Liver (tissue), 9 donors: ENCODE measurements around the gene CAMKK1. TPM values are rescaled to one million over a fixed set of nuclear protein-coding genes. Genes with fewer than 3 reads are reported as not detected.

ENCODE experiments used
- DNase-seq: peaks from one replicate; pipeline ENCODE4 v3.0.0-alpha.2; 2017; ENCODE audit warnings: low spot score
- H3K27ac ChIP-seq, 2 donors: one replicate each; pipeline ENCODE4 v1.7.0; 2013; ENCODE audit warnings: inconsistent platforms in 2 of 2, low read length in 2 of 2, control low read depth in 1 of 2, low read depth in 1 of 2, mild to moderate bottlenecking in 1 of 2
- H3K27me3 ChIP-seq, 4 donors: one replicate each; pipeline versions ENCODE4 v1.6.1 to v1.7.0; 2013; ENCODE audit warnings: low read length in 3 of 4, inconsistent platforms in 1 of 4, mild to moderate bottlenecking in 1 of 4, moderate library complexity in 1 of 4; ENCODE audit not compliant: control insufficient read depth in 4 of 4, insufficient read depth in 4 of 4
- H3K36me3 ChIP-seq, 4 donors: one replicate each; pipeline versions ENCODE4 v1.6.1 to v1.7.0; 2013; ENCODE audit warnings: low read length in 3 of 4, mild to moderate bottlenecking in 3 of 4, low read depth in 1 of 4, moderate library complexity in 1 of 4; ENCODE audit not compliant: control insufficient read depth in 4 of 4, insufficient read depth in 3 of 4
- H3K4me1 ChIP-seq, 4 donors: one replicate each; pipeline versions ENCODE4 v1.6.1 to v1.7.0; 2013; ENCODE audit warnings: low read length in 3 of 4, mild to moderate bottlenecking in 3 of 4, moderate library complexity in 1 of 4; ENCODE audit not compliant: control insufficient read depth in 4 of 4, insufficient read depth in 4 of 4
- H3K4me3 ChIP-seq, 3 donors: one replicate each; pipeline versions ENCODE4 v1.6.1 to v1.7.0; 2013; ENCODE audit warnings: low read length in 3 of 3, control low read depth in 1 of 3, low read depth in 1 of 3, mild to moderate bottlenecking in 1 of 3
- H3K9ac ChIP-seq, 2 donors: one replicate each; pipeline ENCODE4 v1.7.0; 2013; ENCODE audit warnings: low read length in 2 of 2, mild to moderate bottlenecking in 2 of 2, moderate library complexity in 2 of 2, control low read depth in 1 of 2, low read depth in 1 of 2
- H3K9me3 ChIP-seq, 4 donors: one replicate each; pipeline versions ENCODE4 v1.6.1 to v1.7.0; 2013; ENCODE audit warnings: low read length in 3 of 4; ENCODE audit not compliant: control insufficient read depth in 4 of 4
- ATF3 ChIP-seq: IDR thresholded peaks from 2 replicates; pipeline ENCODE4 v1.6.1; 2016; ENCODE audit warnings: antibody characterized with exemption
- CTCF ChIP-seq: fragments of 150-350 bp; IDR thresholded peaks from 2 replicates; pipeline ENCODE4 v1.5.1; 2017; ENCODE audit warnings: improper control_type of control experiment, low read depth, low read length; ENCODE audit not compliant: missing input control
- EGR1 ChIP-seq, 2 donors: IDR thresholded peaks; 2 replicates each; pipeline ENCODE4 v1.6.1; 2016 to 2018; ENCODE audit warnings: antibody characterized with exemption in 2 of 2, low read depth in 2 of 2
- FOXA2 ChIP-seq: IDR thresholded peaks from 2 replicates; pipeline ENCODE4 v1.6.1; 2016; ENCODE audit warnings: antibody characterized with exemption
- GABPA ChIP-seq, 2 donors: IDR thresholded peaks in 1 of 2; conservative IDR thresholded peaks in 1 of 2; 2 replicates each; pipeline ENCODE4 v1.6.1; 2016; ENCODE audit warnings: antibody characterized with exemption in 2 of 2, mild to moderate bottlenecking in 1 of 2, moderate library complexity in 1 of 2
- HNF4A ChIP-seq, 2 donors: conservative IDR thresholded peaks; 2 replicates each; pipeline ENCODE4 v1.6.1; 2016; ENCODE audit warnings: antibody characterized with exemption in 2 of 2, mild to moderate bottlenecking in 2 of 2
- JUND ChIP-seq, 2 donors: IDR thresholded peaks; 2 replicates each; pipeline ENCODE4 v1.6.1; 2016; ENCODE audit warnings: antibody characterized with exemption in 2 of 2
- NR2F2 ChIP-seq: IDR thresholded peaks from 2 replicates; pipeline ENCODE4 v1.6.1; 2016; ENCODE audit warnings: antibody characterized with exemption
- RAD21 ChIP-seq, 2 donors: IDR thresholded peaks; 2 replicates each; pipeline ENCODE4 v1.6.1; 2016; ENCODE audit warnings: antibody characterized with exemption in 2 of 2, mild to moderate bottlenecking in 2 of 2
- REST ChIP-seq: IDR thresholded peaks from 2 replicates; pipeline ENCODE4 v1.6.1; 2016; ENCODE audit warnings: antibody characterized with exemption, mild to moderate bottlenecking
- RXRA ChIP-seq, 2 donors: IDR thresholded peaks; 2 replicates each; pipeline ENCODE4 v1.6.1; 2017 to 2018; ENCODE audit warnings: antibody characterized with exemption in 2 of 2, mild to moderate bottlenecking in 1 of 2
- SP1 ChIP-seq: IDR thresholded peaks from 2 replicates; pipeline ENCODE4 v1.6.1; 2018; ENCODE audit warnings: antibody characterized with exemption, mild to moderate bottlenecking
- ZBTB33 ChIP-seq: IDR thresholded peaks from 2 replicates; pipeline ENCODE4 v1.6.1; 2016; ENCODE audit warnings: antibody characterized with exemption
- WGBS: extraction: QIAGEN DNeasy Blood & Tissue Kit; methylation state at CpG from one replicate; pipeline ENCODE4 v1.1.7; 2013; 5-methylcytosine and 5-hydroxymethylcytosine counted together
- polyA plus RNA-seq, 2 donors: library from polyadenylated mRNA; stranded (reverse) in 1 of 2; unstranded in 1 of 2; fragments of 200-250 nt in 1 of 2; fragments of >200 nt in 1 of 2; fragmentation: Nextera tagmentation in 1 of 2; extraction: Ambion mirVana in 1 of 2; gene quantifications; one replicate each; pipeline versions ENCODE4 v1.2.1 to v1.2.3, GENCODE V29; 2013 to 2015
- total RNA-seq, 2 donors: library from RNA; depleted of rRNA; stranded (reverse); fragments of >200 nt; gene quantifications; one replicate each; pipeline ENCODE4 v1.2.3, GENCODE V29; 2014
- donor health status: healthy.
- donor health status: healthy.
- donor health status: healthy.
- donor health status: healthy.
- donor health status: healthy.

Gene CAMKK1
- total and polyA plus RNA-seq, 4 donors, result 0.24 to 0.67 (median 0.50) TPM

GRCh38 chr17:3923466-3924190 is 30.8 kb upstream of the CAMKK1 start (continued):
- no peak for TF ChIP-seq REST
- TF ChIP-seq SP1, result no peak
- TF ChIP-seq EGR1 (IDR thresholded peaks at IDR 0.05; ENCODE audit: low read depth in 2 of 2), result no peak

- Histone ChIP-seq H3K36me3 (no peaks in the 10 kb centered on the region), H3K4me3 (no peak overlapping the region), H3K27ac (no peak overlapping the region), H3K9me3 (no peaks in the 10 kb centered on the region), H3K9ac (no peak overlapping the region), H3K27me3 (no peaks in the 10 kb centered on the region), H3K4me1 (no peaks in the 10 kb centered on the region)
- 92% methylated on average over 7 of the region's 7 CpGs for WGBS
- no peak for DNase-seq
- no peak for TF ChIP-seq NR2F2
These were observed 29.9 kb upstream of the CAMKK1 start for GRCh38 chr17:3922765-3923164.

GRCh38 chr17:3921502-3922319 is 28.9 kb upstream of the CAMKK1 start:
- no peaks in the 10 kb centered on the region for H3K9me3 ChIP-seq
- DNase-seq, result no peak

More at GRCh38 chr17:3921502-3922319, 28.9 kb upstream of the CAMKK1 start:
- Histone ChIP-seq H3K4me3 (no peak overlapping the region), H3K27ac (no peak overlapping the region), H3K4me1 (peaks cover 0 to 2% (median 0%) of the 10 kb centered on the region in 4 donors), H3K9ac (no peak overlapping the region), H3K27me3 (no peaks in the 10 kb centered on the region), H3K36me3 (no peaks in the 10 kb centered on the region)
- no peak for TF ChIP-seq FOXA2
- no peak for TF ChIP-seq GABPA (IDR thresholded peaks at IDR 0.05 in 1 of 2, conservative IDR thresholded peaks at IDR 0.05 in 1 of 2)
- no peak for TF ChIP-seq RAD21 (IDR thresholded peaks at IDR 0.05)
- TF ChIP-seq RXRA (IDR thresholded peaks at IDR 0.05), result no peak
- no peak for TF ChIP-seq HNF4A (conservative IDR thresholded peaks at IDR 0.05)
- TF ChIP-seq CTCF, result no peak
- TF ChIP-seq SP1, result no peak
- TF ChIP-seq ZBTB33, result no peak
- no peak for TF ChIP-seq JUND (IDR thresholded peaks at IDR 0.05)
- no peak for TF ChIP-seq ATF3
- 79% methylated on average over 27 of the region's 27 CpGs for WGBS
